Measurements from ENCODE around the gene RNASE4. TPM values are rescaled to one million over a fixed set of nuclear protein-coding genes. Genes with fewer than 3 reads are reported as not detected.

Gene RNASE4
- total and polyA plus RNA-seq, 2 donors (not counting 3 experiments of a cell fraction or from before 2014, with no cell fraction given) = 6.9 to 27.4 TPM

DNA sequence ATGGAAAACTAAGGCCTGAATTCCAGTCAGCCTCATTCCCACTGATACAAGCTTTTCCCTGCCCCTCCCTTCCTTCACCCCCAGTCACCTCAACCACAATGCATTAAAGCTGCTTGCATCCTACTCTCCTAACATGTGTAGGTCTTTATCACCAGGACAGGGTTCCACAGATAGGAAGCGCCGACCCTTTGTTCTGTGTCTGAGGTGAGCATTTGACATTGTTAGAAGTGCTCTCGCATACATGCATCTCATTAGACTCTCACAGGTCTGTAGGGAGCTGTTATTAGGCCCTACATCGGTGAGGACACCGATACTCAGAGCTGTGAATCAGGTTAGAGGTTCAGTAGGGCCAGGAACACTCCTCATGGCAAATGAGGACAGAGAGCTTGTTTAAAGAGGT, 48.1 kb downstream of the RNASE4 start:
- no peaks in the 10 kb centered on the region for H3K4me1 ChIP-seq (ENCODE audit: control insufficient read depth, extremely low read depth, insufficient read depth, low read length)
- H2AFZ ChIP-seq (ENCODE audit: low read depth, low read length) = no peak overlapping the region
- DNase-seq (ENCODE audit: low read depth, low spot score) (no peak), FAIRE-seq (no peak)
- no peaks in the 10 kb centered on the region for H4K20me1 ChIP-seq (replicated peaks; ENCODE audit: control insufficient read depth, extremely low read depth, insufficient read depth, low read length)
- POLR2A ChIA-PET = no interaction called here
- H3K9me3 ChIP-seq (replicated peaks; ENCODE audit: control insufficient read depth, insufficient read depth, low read length) = no peaks in the 10 kb centered on the region
- H3K36me3 ChIP-seq (ENCODE audit: control insufficient read depth in 2 of 2, extremely low read depth in 1 of 2, insufficient read depth in 2 of 2, low read length in 2 of 2) = no peaks in the 10 kb centered on the region
- no TSS peak for BruUV-seq (replicated peaks)
- H3K27ac ChIP-seq (ENCODE audit: insufficient read depth, low read depth, low read length) = no peak overlapping the region
- dilution Hi-C loops (cut with MboI; ENCODE audit: extremely low pct_ligation_motif_present, low sequenced_read_pairs) = no loop called here
- no peak overlapping the region for H3K9ac ChIP-seq (replicated peaks; ENCODE audit: extremely low read depth, insufficient read depth, low read length)
- intact Hi-C loops (cut with micrococcal nuclease) = no loop called here
- H3K4me2 ChIP-seq (ENCODE audit: insufficient read depth, low read length) = no peak overlapping the region
- H3K4me3 ChIP-seq (replicated peaks in 1 of 3; ENCODE audit: insufficient read depth in 1 of 3, low read depth in 1 of 3, low read length in 3 of 3) = no peak overlapping the region
- H3K9me1 ChIP-seq (replicated peaks; ENCODE audit: control insufficient read depth, extremely low read depth, insufficient read depth, low read length) = no peaks in the 10 kb centered on the region
- H3K27me3 ChIP-seq (ENCODE audit: control insufficient read depth in 2 of 2, insufficient read depth in 2 of 2, low read length in 2 of 2) = peaks cover 17 to 18% of the 10 kb centered on the region in 2 experiments
- TF ChIP-seq JUN (IDR thresholded peaks at IDR 0.05; ENCODE audit: borderline replicate concordance, insufficient read depth, insufficient read length, low read depth) (no peak), MYC (IDR thresholded peaks at IDR 0.05; ENCODE audit: low read depth, low read length) (no peak), GATA2 (IDR thresholded peaks at IDR 0.05; ENCODE audit: insufficient read depth, insufficient read length, low read depth, low read length) (no peak), EZH2 (IDR thresholded peaks at IDR 0.05; ENCODE audit: borderline replicate concordance, low read depth, low read length, severe bottlenecking) (no peak)
- H3K79me2 ChIP-seq (ENCODE audit: control insufficient read depth, insufficient read depth, low read length) = no peaks in the 10 kb centered on the region
- CTCF ChIA-PET = interaction anchor here (0.8 to 1.4 kb wide), 2 partner anchors 14 to 26 kb away, joined by 3 to 5 read pairs; no protein-coding TSS in a partner anchor

GRCh38 chr14:20732979-20733635, 48.7 kb downstream of the RNASE4 start:
- no peaks in the 10 kb centered on the region for H4K20me1 ChIP-seq (replicated peaks; ENCODE audit: control insufficient read depth, extremely low read depth, insufficient read depth, low read length)
- H3K4me1 ChIP-seq (ENCODE audit: control insufficient read depth, extremely low read depth, insufficient read depth, low read length) = no peaks in the 10 kb centered on the region
- ChIA-PET POLR2A (no interaction called here), CTCF (interaction anchor here (0.8 to 1.4 kb wide), 2 partner anchors 13 to 25 kb away, joined by 3 to 5 read pairs; no protein-coding TSS in a partner anchor)
- no peak overlapping the region for H3K4me2 ChIP-seq (ENCODE audit: insufficient read depth, low read length)
- H3K9me1 ChIP-seq (replicated peaks; ENCODE audit: control insufficient read depth, extremely low read depth, insufficient read depth, low read length) = no peaks in the 10 kb centered on the region
- peaks cover 13 to 15% of the 10 kb centered on the region in 2 experiments for H3K27me3 ChIP-seq (ENCODE audit: control insufficient read depth in 2 of 2, insufficient read depth in 2 of 2, low read length in 2 of 2)
- no peak overlapping the region for H3K9ac ChIP-seq (replicated peaks; ENCODE audit: extremely low read depth, insufficient read depth, low read length)
- TF ChIP-seq EZH2 (IDR thresholded peaks at IDR 0.05; ENCODE audit: borderline replicate concordance, low read depth, low read length, severe bottlenecking) (no peak), GATA2 (IDR thresholded peaks at IDR 0.05; ENCODE audit: insufficient read depth, insufficient read length, low read depth, low read length) (no peak), POLR2A (IDR thresholded peaks at IDR 0.05; ENCODE audit: low read depth, low read length) (no peak), MYC (IDR thresholded peaks at IDR 0.05; ENCODE audit: low read depth, low read length) (no peak), FOS (IDR thresholded peaks at IDR 0.05; ENCODE audit: borderline replicate concordance, insufficient read depth, low read length) (no peak), MAX (IDR thresholded peaks at IDR 0.05; ENCODE audit: insufficient read depth, insufficient read length) (no peak), JUN (IDR thresholded peaks at IDR 0.05; ENCODE audit: borderline replicate concordance, insufficient read depth, insufficient read length, low read depth) (no peak), POLR2AphosphoS5 (IDR thresholded peaks at IDR 0.05; ENCODE audit: insufficient read depth, low read depth, low read length) (no peak)
- TF ChIP-seq, protein P1, sequence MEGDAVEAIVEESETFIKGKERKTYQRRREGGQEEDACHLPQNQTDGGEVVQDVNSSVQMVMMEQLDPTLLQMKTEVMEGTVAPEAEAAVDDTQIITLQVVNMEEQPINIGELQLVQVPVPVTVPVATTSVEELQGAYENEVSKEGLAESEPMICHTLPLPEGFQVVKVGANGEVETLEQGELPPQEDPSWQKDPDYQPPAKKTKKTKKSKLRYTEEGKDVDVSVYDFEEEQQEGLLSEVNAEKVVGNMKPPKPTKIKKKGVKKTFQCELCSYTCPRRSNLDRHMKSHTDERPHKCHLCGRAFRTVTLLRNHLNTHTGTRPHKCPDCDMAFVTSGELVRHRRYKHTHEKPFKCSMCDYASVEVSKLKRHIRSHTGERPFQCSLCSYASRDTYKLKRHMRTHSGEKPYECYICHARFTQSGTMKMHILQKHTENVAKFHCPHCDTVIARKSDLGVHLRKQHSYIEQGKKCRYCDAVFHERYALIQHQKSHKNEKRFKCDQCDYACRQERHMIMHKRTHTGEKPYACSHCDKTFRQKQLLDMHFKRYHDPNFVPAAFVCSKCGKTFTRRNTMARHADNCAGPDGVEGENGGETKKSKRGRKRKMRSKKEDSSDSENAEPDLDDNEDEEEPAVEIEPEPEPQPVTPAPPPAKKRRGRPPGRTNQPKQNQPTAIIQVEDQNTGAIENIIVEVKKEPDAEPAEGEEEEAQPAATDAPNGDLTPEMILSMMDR (IDR thresholded peaks at IDR 0.05; ENCODE audit: extremely low read depth in 1 of 2, insufficient read depth in 1 of 2, low read depth in 1 of 2, low read length in 2 of 2) = no peak
- no TSS peak for BruUV-seq (replicated peaks)
- no peak overlapping the region for H3K27ac ChIP-seq (ENCODE audit: insufficient read depth, low read depth, low read length)
- no peaks in the 10 kb centered on the region for H3K9me3 ChIP-seq (replicated peaks; ENCODE audit: control insufficient read depth, insufficient read depth, low read length)
- no peaks in the 10 kb centered on the region for H3K36me3 ChIP-seq (ENCODE audit: control insufficient read depth in 2 of 2, extremely low read depth in 1 of 2, insufficient read depth in 2 of 2, low read length in 2 of 2)
- no peak overlapping the region for H3K4me3 ChIP-seq (replicated peaks in 1 of 3; ENCODE audit: insufficient read depth in 1 of 3, low read depth in 1 of 3, low read length in 3 of 3)
- dilution Hi-C loops (cut with MboI; ENCODE audit: extremely low pct_ligation_motif_present, low sequenced_read_pairs) = no loop called here
- no peak overlapping the region for H2AFZ ChIP-seq (ENCODE audit: low read depth, low read length)
- FAIRE-seq (no peak), DNase-seq (ENCODE audit: low read depth, low spot score) (no peak)
- intact Hi-C loops (cut with micrococcal nuclease) = no loop called here
- H3K79me2 ChIP-seq (ENCODE audit: control insufficient read depth, insufficient read depth, low read length) = no peaks in the 10 kb centered on the region
